GM23248 (cell line): Measurements from ENCODE around the gene GGTLC1.

ENCODE experiments used
- EZH2 ChIP-seq: fragments of 200-600 bp; sonication (generic); IDR thresholded peaks from 2 replicates; pipeline ENCODE4 v1.6.1; 2018; ENCODE audit warnings: antibody characterized with exemption, mild to moderate bottlenecking; ENCODE audit not compliant: insufficient read depth, poor library complexity, severe bottlenecking
- EZH2phosphoT487 ChIP-seq: fragments of 200-600 bp; sonication (generic); IDR thresholded peaks from 2 replicates; pipeline ENCODE4 v1.6.1; 2018; ENCODE audit warnings: antibody characterized with exemption, moderate library complexity, mild to moderate bottlenecking, low read depth; ENCODE audit not compliant: insufficient read depth

DNA sequence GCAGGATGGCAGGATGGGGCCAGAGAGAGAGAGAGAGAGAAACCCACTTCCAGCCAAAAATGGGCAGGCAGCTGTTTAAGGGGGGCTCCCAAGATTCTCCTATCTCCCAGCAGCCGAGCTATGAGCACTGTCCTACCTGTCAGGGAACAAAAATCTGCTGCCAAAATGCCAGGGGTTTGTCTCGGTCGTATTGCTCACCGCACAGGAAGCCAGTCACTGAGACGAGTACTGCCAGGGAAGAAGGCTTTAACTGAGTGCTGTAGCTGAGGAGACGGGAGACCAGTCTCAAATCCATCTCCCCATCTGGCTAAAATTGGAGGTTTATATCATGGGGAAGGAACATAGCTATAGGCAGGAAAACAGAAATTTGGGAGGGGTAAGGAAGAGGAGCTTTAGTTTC is 22.3 kb downstream of the GGTLC1 start:
- TF ChIP-seq EZH2 (no peak), EZH2phosphoT487 (no peak)
